Measurements from ENCODE around the gene NRXN3.
A peak's percentile ranks its signal among the peaks of the same experiment; 100 is the strongest.

NRXN3 gene

DNA sequence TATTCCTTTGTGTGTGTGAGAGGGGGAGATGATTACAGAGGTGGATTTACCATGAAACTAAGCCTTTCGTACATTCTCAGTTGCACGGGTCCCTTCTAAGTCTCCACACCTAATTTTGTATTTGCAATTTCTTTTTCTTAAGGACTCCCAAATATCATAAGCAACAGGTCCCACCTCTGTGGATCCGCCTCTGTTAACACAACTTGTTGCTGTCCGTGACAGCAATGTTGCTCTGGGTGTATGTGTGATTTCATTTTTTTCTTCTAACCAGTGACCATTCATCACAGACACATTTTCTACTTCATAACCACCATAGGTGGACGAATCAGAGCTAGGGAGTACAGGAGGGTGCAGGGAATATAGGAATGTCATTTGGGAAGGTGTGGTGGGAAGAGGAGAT, 81.1 kb downstream of the NRXN3 start:
- Histone ChIP-seq H3K4me3 (no peak overlapping the region), H3K27ac (no peak overlapping the region)
- DNase-seq (ENCODE audit: low spot score), result no peak
- TF ChIP-seq, protein P1, sequence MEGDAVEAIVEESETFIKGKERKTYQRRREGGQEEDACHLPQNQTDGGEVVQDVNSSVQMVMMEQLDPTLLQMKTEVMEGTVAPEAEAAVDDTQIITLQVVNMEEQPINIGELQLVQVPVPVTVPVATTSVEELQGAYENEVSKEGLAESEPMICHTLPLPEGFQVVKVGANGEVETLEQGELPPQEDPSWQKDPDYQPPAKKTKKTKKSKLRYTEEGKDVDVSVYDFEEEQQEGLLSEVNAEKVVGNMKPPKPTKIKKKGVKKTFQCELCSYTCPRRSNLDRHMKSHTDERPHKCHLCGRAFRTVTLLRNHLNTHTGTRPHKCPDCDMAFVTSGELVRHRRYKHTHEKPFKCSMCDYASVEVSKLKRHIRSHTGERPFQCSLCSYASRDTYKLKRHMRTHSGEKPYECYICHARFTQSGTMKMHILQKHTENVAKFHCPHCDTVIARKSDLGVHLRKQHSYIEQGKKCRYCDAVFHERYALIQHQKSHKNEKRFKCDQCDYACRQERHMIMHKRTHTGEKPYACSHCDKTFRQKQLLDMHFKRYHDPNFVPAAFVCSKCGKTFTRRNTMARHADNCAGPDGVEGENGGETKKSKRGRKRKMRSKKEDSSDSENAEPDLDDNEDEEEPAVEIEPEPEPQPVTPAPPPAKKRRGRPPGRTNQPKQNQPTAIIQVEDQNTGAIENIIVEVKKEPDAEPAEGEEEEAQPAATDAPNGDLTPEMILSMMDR (IDR thresholded peaks at IDR 0.05), result no peak

DNA sequence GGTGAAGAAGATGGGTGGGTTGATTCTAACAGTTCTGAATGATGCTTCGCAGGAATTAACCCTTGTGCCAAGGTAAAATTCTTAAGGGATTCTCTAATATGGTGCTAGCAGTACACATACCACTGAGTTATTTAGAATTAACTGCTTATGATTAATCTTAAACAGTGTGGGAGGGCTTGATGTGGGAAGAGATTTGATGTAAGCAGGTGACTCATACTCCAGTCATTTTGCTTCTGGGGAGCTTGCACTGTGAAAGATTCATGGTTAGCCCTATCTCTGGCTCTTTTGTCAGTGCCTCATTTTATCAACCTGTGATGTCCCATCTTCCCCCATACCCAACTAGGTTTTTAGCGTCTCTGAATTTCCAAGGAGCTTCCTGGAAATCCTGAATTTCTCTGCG, 83.8 kb downstream of the NRXN3 start:
- H3K27ac ChIP-seq, result no peak overlapping the region
- TF ChIP-seq, protein P1 (IDR thresholded peaks at IDR 0.05), result no peak
- no peak overlapping the region for H3K4me3 ChIP-seq
- DNase-seq (ENCODE audit: low spot score), result no peak

DNA sequence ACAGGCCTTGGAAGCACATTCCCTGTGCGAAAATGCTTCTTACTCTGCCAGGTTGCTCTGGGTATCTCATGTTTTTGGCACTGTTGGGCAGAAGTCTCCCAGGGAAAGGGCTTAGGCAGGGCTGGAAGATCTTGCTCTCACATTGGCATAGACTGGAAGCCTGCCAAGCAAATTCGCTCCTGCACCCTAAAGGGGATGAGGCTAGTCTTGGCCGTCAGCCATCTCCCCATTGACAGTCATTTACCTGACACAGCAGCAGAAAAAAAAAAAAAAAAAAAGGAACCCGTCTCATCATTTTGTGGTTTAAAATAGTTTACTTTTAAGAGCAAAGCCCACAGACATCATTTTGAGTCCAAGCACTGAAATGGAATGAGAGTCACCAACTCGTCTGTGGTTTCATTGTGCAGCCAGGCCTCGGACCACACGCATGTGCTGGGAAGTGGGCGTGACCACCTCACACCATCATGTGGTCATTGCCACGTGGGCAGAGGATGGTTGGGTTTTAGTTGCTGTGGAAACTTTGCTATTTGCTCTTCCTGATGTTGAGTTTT, 84.8 kb downstream of the NRXN3 start:
- DNase-seq (ENCODE audit: low spot score), result peak; percentile 5
- H3K27ac ChIP-seq, result no peak overlapping the region
- H3K4me3 ChIP-seq, result no peak overlapping the region
- TF ChIP-seq, protein P1 (IDR thresholded peaks at IDR 0.05), result no peak

DNA sequence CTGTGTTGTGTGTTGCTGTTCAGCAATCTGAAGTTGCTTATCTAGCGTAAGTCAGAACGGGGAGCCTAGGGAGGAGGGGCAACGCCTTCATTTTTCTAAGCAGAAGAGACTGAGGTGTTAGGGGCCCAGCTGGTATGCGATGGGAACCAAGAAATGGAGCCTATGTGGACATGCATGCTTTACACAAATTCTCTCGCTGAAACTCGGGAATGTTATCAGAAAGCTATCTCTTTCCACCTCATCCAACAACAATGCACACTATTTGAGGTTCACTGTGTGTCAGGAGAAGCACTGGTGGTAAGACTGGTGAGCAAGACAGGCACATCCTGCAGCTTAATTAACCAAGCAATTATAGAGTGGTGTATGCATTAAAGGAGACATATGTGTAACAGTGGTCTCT, 89.7 kb downstream of the NRXN3 start:
- no peak overlapping the region for H3K27ac ChIP-seq
- H3K4me3 ChIP-seq, result no peak overlapping the region
- no peak for DNase-seq (ENCODE audit: low spot score)
- TF ChIP-seq, protein P1 (IDR thresholded peaks at IDR 0.05), result no peak

DNA sequence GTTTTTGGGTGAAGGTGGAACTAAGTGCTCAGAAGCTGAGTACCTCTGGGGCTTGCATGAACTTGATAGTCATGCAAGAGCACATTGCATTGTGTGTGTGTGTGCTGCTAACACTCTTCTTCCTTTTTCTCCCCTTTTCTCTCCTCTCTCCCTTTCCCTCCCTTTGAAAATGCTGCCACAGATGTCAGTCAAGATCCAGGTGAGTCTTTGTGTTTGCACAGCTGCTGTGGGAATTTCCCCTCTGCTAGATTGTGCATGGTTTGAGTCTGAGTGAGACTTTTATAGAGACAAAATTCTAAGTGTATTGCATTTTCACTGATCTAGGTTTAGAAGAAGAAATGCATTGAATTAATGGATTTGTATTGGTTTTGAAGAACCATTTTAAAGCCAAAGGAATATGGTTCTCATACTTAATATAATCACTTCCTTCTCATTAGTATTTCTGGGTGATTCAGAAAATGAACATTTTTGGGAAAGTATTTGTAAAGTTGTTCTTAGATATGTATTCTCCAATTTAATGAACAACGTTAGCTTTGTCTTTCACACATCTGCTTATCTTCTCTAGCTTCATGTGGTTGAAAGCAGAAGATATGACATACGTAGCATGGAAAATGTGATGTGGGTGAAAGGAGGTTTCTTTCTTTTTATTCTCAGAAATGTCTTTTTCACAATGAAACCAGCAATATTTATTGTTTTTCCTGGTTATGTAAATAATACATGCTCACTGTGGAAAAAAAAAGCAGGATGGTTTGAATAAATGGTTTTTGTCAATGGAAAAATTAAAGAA, 108.5 kb downstream of the NRXN3 start:
- no peak overlapping the region for H3K27ac ChIP-seq
- DNase-seq (ENCODE audit: low spot score), result no peak
- TF ChIP-seq, protein P1 (IDR thresholded peaks at IDR 0.05), result no peak
- no peak overlapping the region for H3K4me3 ChIP-seq

- H3K4me3 ChIP-seq, result no peak overlapping the region
- H3K27ac ChIP-seq, result no peak overlapping the region
- no peak for DNase-seq (ENCODE audit: low spot score)
- TF ChIP-seq, protein P1 (IDR thresholded peaks at IDR 0.05), result no peak
Measured at GRCh38 chr14:78282437-78282836, 112.3 kb downstream of the NRXN3 start.

GRCh38 chr14:78286210-78286609, 116.0 kb downstream of the NRXN3 start:
- Histone ChIP-seq H3K4me3 (no peak overlapping the region), H3K27ac (no peak overlapping the region)
- no peak for DNase-seq (ENCODE audit: low spot score)
- TF ChIP-seq, protein P1 (IDR thresholded peaks at IDR 0.05), result no peak

All from coronary artery (tissue), 2 donors.